OCI-LY3 (cell line): Measurements from ENCODE around the gene GIGYF1.
"Not testable (repeated sequence)": the region's sequence is repeated elsewhere in the genome, so short reads cannot be mapped to it uniquely, and the experiment has no call there.

ENCODE experiments used
- H2AFZ ChIP-seq: fragments of 200-600, 300-600 bp; shearing (Covaris generic); 2 replicates; pipeline ENCODE4 v1.6.0; 2014; ENCODE audit warnings: antibody characterized with exemption, low read depth, low read length
- H3K27ac ChIP-seq: fragments of 200-600, 300-600 bp; sonication (generic); 2 replicates; pipeline ENCODE4 v1.5.1; 2014; ENCODE audit warnings: mild to moderate bottlenecking, low read length, moderate library complexity, mixed read lengths
- H3K27me3 ChIP-seq: fragments of 200-600, 300-600 bp; sonication (generic); 2 replicates; pipeline ENCODE4 v1.6.1; 2014; ENCODE audit warnings: low read depth, low read length, mixed read lengths
- H3K36me3 ChIP-seq: fragments of 200-600, 300-600 bp; sonication (generic); replicated peaks from 2 replicates; pipeline ENCODE3; 2014; ENCODE audit warnings: low read depth, low read length, mixed read lengths
- H3K4me1 ChIP-seq: fragments of 300-600, 200-600 bp; sonication (generic); 2 replicates; pipeline ENCODE4 v1.6.1; 2014; ENCODE audit warnings: low read length, mixed read lengths
- H3K4me2 ChIP-seq: fragments of 200-600, 300-600 bp; sonication (generic); 2 replicates; pipeline ENCODE4 v1.6.1; 2014; ENCODE audit warnings: low read length, mixed read lengths
- H3K4me3 ChIP-seq: fragments of 300-600, 200-600 bp; sonication (generic); 2 replicates; pipeline ENCODE4 v1.5.1; 2014; ENCODE audit warnings: antibody characterized with exemption, mild to moderate bottlenecking, low read length, moderate library complexity
- H3K79me2 ChIP-seq: fragments of 300-600, 200-600 bp; shearing (Covaris generic); 2 replicates; pipeline ENCODE4 v1.6.1; 2014; ENCODE audit warnings: mild to moderate bottlenecking, low read length, mixed read lengths
- H3K9ac ChIP-seq: fragments of 300-600, 200-600 bp; shearing (Covaris generic); 2 replicates; pipeline ENCODE4 v1.6.0; 2014; ENCODE audit warnings: mild to moderate bottlenecking, low read length, moderate library complexity
- H3K9me3 ChIP-seq: fragments of 200-600, 300-600 bp; shearing (Covaris generic); 2 replicates; pipeline ENCODE4 v1.6.1; 2014; ENCODE audit warnings: low read length, mixed read lengths; ENCODE audit not compliant: insufficient read depth
- H4K20me1 ChIP-seq: fragments of 200-600, 300-600 bp; sonication (generic); 2 replicates; pipeline ENCODE4 v1.6.1; 2016; ENCODE audit warnings: low read length, mixed read lengths; ENCODE audit not compliant: insufficient read depth
- EZH2phosphoT487 ChIP-seq: fragments of 200-600 bp; shearing (Covaris generic); IDR thresholded peaks from 2 replicates; pipeline ENCODE4 v1.6.1; 2018; ENCODE audit warnings: antibody characterized with exemption, mixed run types, low read depth
- TF ChIP-seq, protein P1 (sequence below): fragments of 200-600, 300-600 bp; sonication (generic); IDR thresholded peaks from 2 replicates; pipeline ENCODE4 v1.5.1; 2014; ENCODE audit warnings: antibody characterized with exemption, low read length, low read depth

The GIGYF1 gene

DNA sequence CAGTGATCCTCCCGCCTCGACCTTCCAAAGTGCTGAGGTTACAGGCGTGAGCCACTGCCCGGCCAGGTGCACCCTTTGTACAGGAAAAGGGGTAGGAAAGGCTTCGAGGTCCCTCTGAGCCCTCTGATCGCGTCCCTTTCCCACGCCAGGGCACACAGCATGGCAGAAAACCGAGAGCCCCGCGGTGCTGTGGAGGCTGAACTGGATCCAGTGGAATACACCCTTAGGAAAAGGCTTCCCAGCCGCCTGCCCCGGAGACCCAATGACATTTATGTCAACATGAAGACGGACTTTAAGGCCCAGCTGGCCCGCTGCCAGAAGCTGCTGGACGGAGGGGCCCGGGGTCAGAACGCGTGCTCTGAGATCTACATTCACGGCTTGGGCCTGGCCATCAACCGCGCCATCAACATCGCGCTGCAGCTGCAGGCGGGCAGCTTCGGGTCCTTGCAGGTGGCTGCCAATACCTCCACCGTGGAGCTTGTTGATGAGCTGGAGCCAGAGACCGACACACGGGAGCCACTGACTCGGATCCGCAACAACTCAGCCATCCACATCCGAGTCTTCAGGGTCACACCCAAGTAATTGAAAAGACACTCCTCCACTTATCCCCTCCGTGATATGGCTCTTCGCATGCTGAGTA lies 12.7 kb upstream of the GIGYF1 start:
- Histone ChIP-seq H3K9ac (peak overlapping the region; percentile 99), H3K4me3 (peak overlapping the region; percentile 90), H3K4me2 (peak overlapping the region; percentile 95), H3K27me3 (no peaks in the 10 kb centered on the region), H4K20me1 (no peaks in the 10 kb centered on the region), H3K27ac (peak overlapping the region; percentile 85; the same call in 1 of the 2 replicates), H2AFZ (no peak overlapping the region), H3K36me3 (peaks cover 8% of the 10 kb centered on the region), H3K9me3 (no peaks in the 10 kb centered on the region), H3K79me2 (peaks cover 29% of the 10 kb centered on the region), H3K4me1 (peaks cover 14% of the 10 kb centered on the region)
- TF ChIP-seq, protein P1, sequence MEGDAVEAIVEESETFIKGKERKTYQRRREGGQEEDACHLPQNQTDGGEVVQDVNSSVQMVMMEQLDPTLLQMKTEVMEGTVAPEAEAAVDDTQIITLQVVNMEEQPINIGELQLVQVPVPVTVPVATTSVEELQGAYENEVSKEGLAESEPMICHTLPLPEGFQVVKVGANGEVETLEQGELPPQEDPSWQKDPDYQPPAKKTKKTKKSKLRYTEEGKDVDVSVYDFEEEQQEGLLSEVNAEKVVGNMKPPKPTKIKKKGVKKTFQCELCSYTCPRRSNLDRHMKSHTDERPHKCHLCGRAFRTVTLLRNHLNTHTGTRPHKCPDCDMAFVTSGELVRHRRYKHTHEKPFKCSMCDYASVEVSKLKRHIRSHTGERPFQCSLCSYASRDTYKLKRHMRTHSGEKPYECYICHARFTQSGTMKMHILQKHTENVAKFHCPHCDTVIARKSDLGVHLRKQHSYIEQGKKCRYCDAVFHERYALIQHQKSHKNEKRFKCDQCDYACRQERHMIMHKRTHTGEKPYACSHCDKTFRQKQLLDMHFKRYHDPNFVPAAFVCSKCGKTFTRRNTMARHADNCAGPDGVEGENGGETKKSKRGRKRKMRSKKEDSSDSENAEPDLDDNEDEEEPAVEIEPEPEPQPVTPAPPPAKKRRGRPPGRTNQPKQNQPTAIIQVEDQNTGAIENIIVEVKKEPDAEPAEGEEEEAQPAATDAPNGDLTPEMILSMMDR = no peak
- TF ChIP-seq EZH2phosphoT487 = no peak

DNA sequence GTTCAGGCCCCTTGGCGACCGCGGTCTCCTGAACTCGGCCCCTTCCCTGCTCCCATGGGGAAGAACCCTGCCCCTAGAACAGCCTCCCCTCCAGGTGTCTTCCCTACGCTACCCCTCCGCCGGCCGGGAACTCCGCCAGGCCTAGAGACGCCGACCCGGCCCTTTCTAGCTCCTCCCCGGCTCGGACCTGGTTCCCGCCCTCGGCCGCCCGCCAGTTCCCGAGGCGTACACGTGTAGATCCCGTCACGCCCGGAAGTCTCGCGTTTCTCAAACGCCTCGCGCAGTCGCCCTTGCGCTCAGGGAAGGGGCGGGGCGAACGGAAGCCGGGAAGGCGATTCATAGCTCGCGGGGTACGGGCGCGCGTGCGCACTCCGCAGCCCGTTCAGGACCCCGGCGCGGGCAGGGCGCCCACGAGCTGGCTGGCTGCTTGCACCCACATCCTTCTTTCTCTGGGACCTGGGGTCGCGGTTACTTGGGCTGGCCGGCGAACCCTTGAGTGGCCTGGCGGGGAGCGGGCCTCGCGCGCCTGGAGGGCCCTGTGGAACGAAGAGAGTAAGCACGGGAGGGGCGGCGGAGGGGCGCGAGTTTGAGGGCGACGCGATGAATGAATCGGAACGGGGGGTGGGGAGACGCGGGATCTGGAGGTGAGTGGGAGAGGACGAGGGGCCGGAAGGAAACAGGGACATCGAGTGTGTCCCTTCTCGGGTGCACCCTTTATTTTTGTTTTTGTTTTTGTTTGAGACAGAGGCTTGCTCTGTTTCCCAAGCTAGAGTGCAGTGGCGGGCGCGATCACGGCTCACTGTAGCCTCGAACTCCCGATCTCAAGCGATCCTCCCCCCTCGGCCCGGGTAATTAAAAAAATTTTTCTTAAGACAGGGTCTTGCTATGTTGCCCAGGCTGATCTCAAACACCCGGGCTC lies 12.0 kb upstream of the GIGYF1 start, which contains the start of gene POP7:
Gene POP7 (plus strand): TSS at position 369 of the 919 bp plus-strand sequence. CDS start 710 bp downstream, outside the sequence.
- H3K27me3 ChIP-seq = no peaks in the 10 kb centered on the region
- H4K20me1 ChIP-seq = no peaks in the 10 kb centered on the region
- H3K27ac ChIP-seq = peak within 1 kb of the TSS; percentile 85
- no peaks in the 10 kb centered on the region for H3K9me3 ChIP-seq
- H3K4me2 ChIP-seq = peak within 1 kb of the TSS; percentile 95
- H3K9ac ChIP-seq = peak within 1 kb of the TSS; percentile 99
- H3K79me2 ChIP-seq = peaks cover 29% of the 10 kb centered on the region
- H2AFZ ChIP-seq = peak within 1 kb of the TSS; percentile 36; the same call in 1 of the 2 replicates
- peaks cover 14% of the 10 kb centered on the region for H3K4me1 ChIP-seq
- TF ChIP-seq, protein P1 = no peak
- no peak for TF ChIP-seq EZH2phosphoT487
- peak within 1 kb of the TSS; percentile 90 for H3K4me3 ChIP-seq
- H3K36me3 ChIP-seq = peaks cover 8% of the 10 kb centered on the region

DNA sequence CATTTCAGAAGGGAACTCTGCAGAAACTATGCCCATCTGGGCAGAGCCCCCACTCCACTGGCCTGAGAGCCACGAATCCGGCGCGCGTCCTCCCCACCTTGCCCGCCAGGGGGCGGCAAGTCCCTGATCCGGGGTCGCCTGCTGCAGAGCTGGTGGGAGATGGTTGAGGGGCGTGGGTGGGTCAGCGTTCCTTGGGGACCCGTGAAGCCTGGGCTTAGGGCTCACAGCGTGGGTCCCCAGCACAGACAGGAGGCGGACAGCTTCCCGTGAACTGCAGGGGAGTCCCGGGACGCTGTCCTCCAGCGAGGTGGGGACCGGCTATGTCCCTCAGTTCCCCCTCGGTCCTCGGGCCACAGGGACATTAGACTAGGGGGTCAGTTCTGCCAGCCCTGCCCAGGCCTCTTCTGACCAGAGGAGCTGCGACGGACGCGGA lies 11.3 kb upstream of the GIGYF1 start:
- Histone ChIP-seq H3K27ac (peak overlapping the region; percentile 85), H2AFZ (peak overlapping the region; percentile 36; the same call in 1 of the 2 replicates)

GRCh38 chr7:100701089-100701488 lies 7.0 kb upstream of the GIGYF1 start:
- not testable (repeated sequence) for H3K4me2 ChIP-seq, H3K27me3 ChIP-seq, H2AFZ ChIP-seq, H3K36me3 ChIP-seq, H3K27ac ChIP-seq, H3K4me1 ChIP-seq, H3K4me3 ChIP-seq, H3K79me2 ChIP-seq, H3K9ac ChIP-seq, H3K9me3 ChIP-seq, H4K20me1 ChIP-seq

More for the DNA sequence above, 11.3 kb upstream of the GIGYF1 start:
- H3K9ac ChIP-seq = peak overlapping the region; percentile 99
- peaks cover 14% of the 10 kb centered on the region for H3K4me1 ChIP-seq
- peaks cover 29% of the 10 kb centered on the region for H3K79me2 ChIP-seq
- TF ChIP-seq EZH2phosphoT487 = no peak
- TF ChIP-seq, protein P1 = peak; percentile 86
- H3K36me3 ChIP-seq = peaks cover 8% of the 10 kb centered on the region
- H3K4me3 ChIP-seq = peak overlapping the region; percentile 90
- H4K20me1 ChIP-seq = no peaks in the 10 kb centered on the region
- H3K4me2 ChIP-seq = peak overlapping the region; percentile 86
- no peaks in the 10 kb centered on the region for H3K9me3 ChIP-seq
- H3K27me3 ChIP-seq = peaks cover 4% of the 10 kb centered on the region
